Activated T-cell treated with anti-CD3 and anti-CD28 coated beads, Interleukin-2, amount 50 U/mL, for 72 hours (primary cell): ENCODE results near the gene CYP27A1. TPM values are rescaled to one million over a fixed set of nuclear protein-coding genes. Genes with fewer than 3 reads are reported as not detected.
A peak's percentile ranks its signal among the peaks of the same experiment; 100 is the strongest.

Experiments used
- ATAC-seq, 2 donors: fragments of 150-1000 bp; cut with Tn5 transposase; replicated peaks in 1 of 2; 2 replicates each; pipeline ENCODE4 v1.10.0; 2021; ENCODE audit warnings: moderate library complexity in 2 of 2, mild to moderate bottlenecking in 1 of 2
- DNase-seq, 2 donors: peaks; one replicate each; pipeline ENCODE4 v3.0.0; 2021 to 2022; ENCODE audit warnings: mixed read lengths in 1 of 2
- H3K27ac Mint-ChIP-seq: one replicate; pipeline ENCODE4 v1.8.0; 2022; ENCODE audit warnings: mild to moderate bottlenecking, moderate library complexity, mixed read lengths
- H3K27me3 Mint-ChIP-seq: one replicate; pipeline ENCODE4 v1.8.0; 2022; ENCODE audit warnings: low read depth, mixed read lengths
- H3K36me3 Mint-ChIP-seq, 2 donors: one replicate each; pipeline ENCODE4 v1.8.0; 2022; ENCODE audit warnings: mixed read lengths in 2 of 2, mild to moderate bottlenecking in 1 of 2; ENCODE audit not compliant: insufficient read depth in 2 of 2
- H3K4me1 Mint-ChIP-seq: one replicate; pipeline ENCODE4 v1.8.0; 2022; ENCODE audit warnings: low read depth, mixed read lengths
- H3K4me3 Mint-ChIP-seq, 2 donors: one replicate each; pipeline ENCODE4 v1.8.0; 2022; ENCODE audit warnings: mild to moderate bottlenecking in 2 of 2, mixed read lengths in 2 of 2, moderate library complexity in 2 of 2
- H3K9me3 Mint-ChIP-seq, 2 donors: one replicate each; pipeline ENCODE4 v1.8.0; 2022; ENCODE audit warnings: mixed read lengths in 2 of 2
- total RNA-seq, 2 donors: library from RNA; stranded (reverse); gene quantifications; one replicate each; pipeline ENCODE4 v1.2.3, GENCODE V29; 2022

The CYP27A1 gene
- total RNA-seq, 2 donors from 2014 or later, result 0.30 to 0.31 TPM

DNA sequence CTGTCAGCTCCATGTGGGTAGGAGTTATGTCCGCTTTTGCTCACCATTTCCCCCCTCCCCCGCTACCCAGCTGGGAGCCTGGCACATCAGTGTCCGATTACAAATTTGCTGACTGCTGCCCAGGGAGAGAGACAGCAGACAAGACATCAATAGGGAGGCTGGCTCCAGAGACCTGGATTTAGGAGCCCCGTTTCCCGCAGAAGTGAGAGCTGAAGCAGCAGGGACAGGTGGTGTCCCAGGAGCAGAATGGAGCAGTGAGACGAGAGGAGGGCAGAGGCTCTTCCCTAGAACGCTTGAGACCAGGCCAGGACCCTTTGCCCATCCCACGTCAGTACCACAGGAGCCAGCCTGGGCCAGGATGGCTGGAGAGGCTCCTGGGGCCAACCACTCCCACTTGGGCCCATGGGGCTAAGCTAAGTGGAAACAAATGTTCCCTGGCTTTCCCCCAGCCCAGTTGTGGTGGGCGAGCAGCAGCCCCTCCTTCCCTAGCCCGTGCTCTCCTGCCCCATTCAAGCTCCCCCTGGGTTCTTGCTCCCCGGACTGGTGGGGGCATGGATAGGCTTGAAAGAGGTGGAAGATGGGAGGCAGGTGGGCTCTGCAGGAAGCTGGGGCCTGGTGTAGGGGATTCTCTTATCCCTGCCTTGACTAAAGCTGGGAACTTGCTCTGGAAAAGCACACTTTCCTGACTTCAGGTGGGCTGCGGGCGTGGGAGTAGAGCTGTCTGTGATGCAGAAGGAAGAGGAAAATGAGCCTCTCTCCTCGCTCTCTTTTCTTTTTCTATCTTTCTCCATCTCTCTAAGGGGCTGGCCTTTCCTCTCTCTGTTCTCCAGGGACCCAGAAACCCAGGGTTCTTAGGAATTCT, 73.6 kb downstream of the CYP27A1 start:
- no peak for DNase-seq
- peaks cover 7% of the 10 kb centered on the region for H3K4me1 Mint-ChIP-seq
- H3K9me3 Mint-ChIP-seq, result no peaks in the 10 kb centered on the region
- H3K4me3 Mint-ChIP-seq, result no peak overlapping the region
- no peaks in the 10 kb centered on the region for H3K36me3 Mint-ChIP-seq
- H3K27me3 Mint-ChIP-seq, result peaks cover 79% of the 10 kb centered on the region
- ATAC-seq, result no peak
- H3K27ac Mint-ChIP-seq, result no peak overlapping the region

DNA sequence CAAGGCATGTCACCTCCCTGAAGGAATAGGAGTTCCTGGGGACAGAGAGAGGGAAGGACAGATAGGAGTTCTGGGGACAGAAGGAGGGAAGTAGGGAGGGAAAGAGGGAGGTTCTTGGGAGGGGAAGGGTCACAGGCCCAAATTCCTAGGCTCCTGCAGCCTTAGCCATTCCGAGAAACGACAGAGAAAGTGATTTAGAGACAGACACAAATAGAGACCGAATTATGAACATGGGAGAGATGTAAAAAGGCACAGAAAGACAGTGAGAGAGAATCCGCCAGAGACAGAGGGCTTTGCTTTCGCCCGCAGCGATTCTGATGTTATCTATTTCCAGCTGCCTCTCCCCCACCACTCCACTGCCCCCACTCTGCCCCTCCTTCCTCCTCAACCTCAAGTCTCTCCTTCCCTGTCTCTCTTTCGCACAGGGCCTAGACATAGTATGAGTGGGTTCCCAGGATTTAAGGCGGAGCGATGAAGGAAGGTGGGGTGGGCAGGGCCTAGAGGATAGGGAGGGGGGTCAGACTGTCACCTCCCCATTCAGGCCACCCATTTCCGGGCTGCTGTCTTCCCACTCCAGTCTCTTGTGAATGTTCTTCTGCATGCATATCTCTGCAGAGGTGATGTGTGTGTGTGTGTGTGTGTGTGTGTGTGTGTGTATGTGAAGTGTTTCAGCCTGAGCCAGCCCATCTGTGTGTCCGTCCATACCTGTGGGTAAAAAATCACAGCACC, 74.4 kb downstream of the CYP27A1 start:
- Mint-ChIP-seq H3K27ac (no peak overlapping the region), H3K27me3 (peaks cover 80% of the 10 kb centered on the region), H3K36me3 (no peaks in the 10 kb centered on the region), H3K9me3 (no peaks in the 10 kb centered on the region), H3K4me3 (no peak overlapping the region), H3K4me1 (peaks cover 14% of the 10 kb centered on the region)
- ATAC-seq (no peak), DNase-seq (no peak)

DNA sequence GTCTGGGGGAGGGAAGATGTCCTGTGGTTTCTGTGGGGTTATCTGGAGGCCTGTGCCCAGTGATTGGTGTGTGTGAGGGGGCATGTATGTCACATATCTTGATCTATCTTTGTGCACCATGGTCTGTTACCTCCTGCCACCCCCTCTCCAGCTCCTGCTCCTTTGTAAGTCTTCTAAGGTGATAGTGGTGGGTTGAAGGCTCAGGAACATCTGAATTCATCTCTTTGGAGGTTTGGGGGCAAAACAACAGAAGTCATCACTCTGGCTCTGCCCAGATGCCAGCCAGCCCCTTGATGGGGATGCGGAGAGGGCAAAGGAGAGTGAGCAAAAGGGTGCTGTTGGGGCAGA, 74.9 kb downstream of the CYP27A1 start:
- Mint-ChIP-seq H3K4me3 (no peak overlapping the region), H3K36me3 (no peaks in the 10 kb centered on the region), H3K27ac (no peak overlapping the region), H3K9me3 (no peaks in the 10 kb centered on the region), H3K4me1 (peaks cover 14% of the 10 kb centered on the region), H3K27me3 (peaks cover 85% of the 10 kb centered on the region)
- DNase-seq, result no peak
- ATAC-seq, result no peak

DNA sequence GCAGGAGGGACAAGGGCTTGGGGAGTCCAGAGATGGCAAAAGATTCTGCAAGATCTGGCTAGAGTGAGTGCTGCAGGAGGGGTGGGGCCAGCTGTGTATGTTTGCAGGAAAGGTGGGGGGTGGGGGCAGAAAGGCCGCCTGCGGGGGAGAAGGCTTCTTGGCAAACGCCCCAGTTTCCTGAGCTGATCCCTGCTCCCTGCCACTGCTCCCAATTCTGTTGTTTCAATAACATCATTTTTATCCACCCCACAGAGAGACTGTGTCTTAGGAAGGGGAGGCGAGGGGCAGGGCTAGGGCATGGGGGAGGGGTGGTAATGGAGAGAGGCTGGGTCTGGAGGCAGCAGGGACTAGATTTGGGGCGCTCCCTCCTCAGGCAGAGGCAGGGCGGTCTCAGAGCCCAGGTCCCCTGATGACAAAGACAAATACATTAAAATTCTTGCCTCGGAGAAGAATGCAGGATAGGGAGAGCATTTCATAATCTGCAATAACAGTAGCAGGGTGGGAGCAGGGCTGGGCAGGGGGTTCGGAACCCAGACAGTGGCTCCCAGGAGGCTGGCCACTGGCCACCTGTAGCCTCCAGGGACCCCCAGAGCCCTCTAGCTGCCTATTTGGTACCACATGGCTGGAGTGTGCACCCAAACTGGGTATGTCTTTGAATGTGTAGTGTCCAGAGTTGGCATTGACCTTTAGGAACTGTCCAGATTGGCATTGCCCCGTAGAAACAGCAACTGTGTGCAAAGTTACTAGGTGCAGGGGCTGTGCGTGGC, 75.6 kb downstream of the CYP27A1 start:
- DNase-seq (no peak), ATAC-seq (no peak)
- H3K9me3 Mint-ChIP-seq, result no peaks in the 10 kb centered on the region
- no peak overlapping the region for H3K4me3 Mint-ChIP-seq
- no peak overlapping the region for H3K27ac Mint-ChIP-seq
- no peaks in the 10 kb centered on the region for H3K36me3 Mint-ChIP-seq
- H3K4me1 Mint-ChIP-seq, result peaks cover 14% of the 10 kb centered on the region
- peaks cover 89% of the 10 kb centered on the region for H3K27me3 Mint-ChIP-seq

DNA sequence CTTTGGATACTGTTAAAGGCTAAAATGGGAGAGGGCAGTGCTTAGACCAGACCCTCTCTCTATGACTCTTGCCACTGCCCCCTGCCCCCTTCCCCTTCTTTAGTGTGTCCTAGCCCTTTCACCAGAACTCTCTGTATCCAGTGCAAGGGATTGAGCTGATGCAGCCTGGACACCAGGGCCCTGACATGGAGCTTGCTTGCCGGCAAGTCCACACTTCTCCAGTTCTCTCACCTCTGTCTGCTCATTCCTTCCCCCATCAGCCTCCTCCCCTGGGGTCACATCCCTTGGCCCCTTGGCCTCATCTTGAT, 76.1 kb downstream of the CYP27A1 start:
- H3K27me3 Mint-ChIP-seq, result peaks cover 91% of the 10 kb centered on the region
- no peaks in the 10 kb centered on the region for H3K9me3 Mint-ChIP-seq
- peaks cover 14% of the 10 kb centered on the region for H3K4me1 Mint-ChIP-seq
- no peak overlapping the region for H3K27ac Mint-ChIP-seq
- no peak for DNase-seq
- ATAC-seq, result no peak
- H3K36me3 Mint-ChIP-seq, result no peaks in the 10 kb centered on the region
- H3K4me3 Mint-ChIP-seq, result no peak overlapping the region

DNA sequence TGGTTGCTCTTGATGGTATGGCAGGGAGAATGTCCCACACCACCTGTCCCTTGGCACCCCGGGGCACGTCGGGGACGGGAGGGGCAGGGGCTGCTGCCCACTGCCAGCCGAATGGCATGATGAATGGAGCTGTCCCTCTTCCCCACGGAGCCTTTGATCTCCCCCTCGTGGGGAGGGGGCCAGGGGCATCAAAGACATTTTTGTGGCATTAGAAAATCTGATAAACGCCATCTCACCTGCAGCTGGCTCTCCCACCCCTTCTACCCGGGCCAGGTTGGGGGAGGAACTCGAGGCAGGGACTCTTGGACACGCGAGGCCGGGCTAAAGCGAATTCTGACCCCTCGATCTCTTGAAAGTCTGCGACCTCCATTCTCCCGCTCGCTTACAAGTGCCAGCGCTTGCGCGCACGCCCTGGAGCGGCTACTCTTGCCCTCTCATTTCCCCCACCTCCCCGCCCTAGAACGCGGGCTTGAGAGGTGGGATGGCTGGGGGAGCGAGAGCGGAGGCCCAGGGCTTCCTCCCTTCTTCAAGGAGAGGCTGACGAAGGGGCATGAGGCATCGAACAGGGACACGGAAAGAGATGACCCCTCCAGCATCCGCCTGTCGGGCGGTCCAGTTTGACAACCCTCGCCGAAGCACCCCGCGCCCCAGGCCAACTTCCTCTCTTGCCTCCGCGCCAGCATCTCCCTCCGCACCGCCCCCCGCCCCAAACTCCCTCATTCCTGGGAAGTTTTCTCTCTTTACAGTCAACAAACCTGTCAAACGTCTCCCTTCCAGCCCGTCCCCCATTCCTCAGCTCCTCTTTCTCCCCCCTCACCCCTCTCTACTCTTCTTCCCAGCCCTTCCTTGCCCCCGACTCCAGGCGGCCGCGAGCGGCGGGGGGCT, 77.0 kb downstream of the CYP27A1 start:
- H3K27me3 Mint-ChIP-seq, result peaks cover 91% of the 10 kb centered on the region
- H3K4me1 Mint-ChIP-seq, result peaks cover 14% of the 10 kb centered on the region
- ATAC-seq, result no peak
- H3K4me3 Mint-ChIP-seq, result peak overlapping the region; percentile 72 to 78
- no peaks in the 10 kb centered on the region for H3K9me3 Mint-ChIP-seq
- no peak for DNase-seq
- no peak overlapping the region for H3K27ac Mint-ChIP-seq
- no peaks in the 10 kb centered on the region for H3K36me3 Mint-ChIP-seq

DNA sequence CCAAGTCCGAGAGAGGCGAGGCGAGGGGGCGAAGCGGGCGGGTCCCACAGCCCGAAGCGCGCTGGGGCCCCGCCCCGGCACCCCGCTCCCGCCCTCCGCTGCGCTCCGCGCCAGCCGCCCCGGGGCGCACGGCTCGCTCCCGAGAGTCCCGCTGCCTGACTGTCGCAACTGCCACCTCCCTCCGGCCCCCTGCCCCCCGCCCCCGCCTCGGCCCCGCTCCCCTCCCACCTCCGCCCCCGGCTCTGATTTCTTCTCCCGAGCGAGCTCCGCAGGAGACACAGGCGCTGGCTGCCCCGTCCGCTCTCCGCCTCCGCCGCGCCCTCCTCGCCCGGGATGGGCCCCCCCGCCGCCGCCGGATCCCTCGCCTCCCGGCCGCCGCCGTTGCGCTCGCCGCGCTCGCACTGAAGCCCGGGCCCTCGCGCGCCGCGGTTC, 77.6 kb downstream of the CYP27A1 start, which contains the start of gene WNT6:
TSS of gene WNT6 (plus strand) at position 250 of the 432 bp plus-strand sequence. CDS start 233 bp downstream, outside the sequence.
- H3K9me3 Mint-ChIP-seq, result no peaks in the 10 kb centered on the region
- peaks cover 14% of the 10 kb centered on the region for H3K4me1 Mint-ChIP-seq
- H3K36me3 Mint-ChIP-seq, result no peaks in the 10 kb centered on the region
- H3K27ac Mint-ChIP-seq, result no peak within 1 kb of the TSS
- ATAC-seq, result peak; percentile 45 to 53
- H3K4me3 Mint-ChIP-seq, result peak within 1 kb of the TSS; percentile 73 to 78
- H3K27me3 Mint-ChIP-seq, result peaks cover 89% of the 10 kb centered on the region
- DNase-seq, result no peak

DNA sequence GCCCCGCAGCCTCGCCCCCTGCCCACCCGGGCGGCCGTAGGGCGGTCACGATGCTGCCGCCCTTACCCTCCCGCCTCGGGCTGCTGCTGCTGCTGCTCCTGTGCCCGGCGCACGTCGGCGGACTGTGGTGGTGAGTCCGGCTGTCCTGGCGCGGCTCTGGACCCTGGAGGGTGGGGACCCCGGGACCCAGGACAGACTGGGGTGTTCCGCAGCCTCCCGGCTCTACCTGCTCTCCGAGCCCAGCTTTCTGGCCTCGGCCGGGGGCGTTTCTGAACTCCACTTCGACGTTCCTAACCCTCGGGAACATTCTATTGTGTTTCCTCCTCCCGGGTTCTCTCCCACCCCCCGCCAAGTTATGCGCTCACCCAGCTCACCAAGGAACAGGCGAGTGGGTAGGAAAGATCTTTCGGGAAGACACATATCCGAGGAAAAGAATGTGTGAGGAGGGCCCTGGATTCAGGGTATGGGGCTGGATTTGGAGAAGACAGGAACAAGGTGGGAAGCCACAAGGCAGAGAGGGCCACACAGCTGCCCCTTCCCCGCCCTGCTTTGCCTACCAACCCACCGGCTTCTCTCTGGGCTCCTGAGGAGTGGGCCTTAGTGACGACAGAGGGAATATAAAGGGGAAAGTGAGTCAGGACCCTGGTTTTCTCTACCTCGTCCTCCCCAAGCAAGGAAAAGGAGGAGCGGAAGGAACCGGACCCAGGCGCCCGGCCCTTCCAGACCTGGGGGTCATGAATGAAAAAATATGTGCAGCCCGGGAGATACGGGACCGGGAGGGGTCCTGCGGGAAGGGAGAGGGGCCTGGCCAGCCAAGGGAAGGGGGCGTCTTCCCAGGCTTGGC, 78.3 kb downstream of the CYP27A1 start:
- peaks cover 89% of the 10 kb centered on the region for H3K27me3 Mint-ChIP-seq
- ATAC-seq, result no peak

DNA sequence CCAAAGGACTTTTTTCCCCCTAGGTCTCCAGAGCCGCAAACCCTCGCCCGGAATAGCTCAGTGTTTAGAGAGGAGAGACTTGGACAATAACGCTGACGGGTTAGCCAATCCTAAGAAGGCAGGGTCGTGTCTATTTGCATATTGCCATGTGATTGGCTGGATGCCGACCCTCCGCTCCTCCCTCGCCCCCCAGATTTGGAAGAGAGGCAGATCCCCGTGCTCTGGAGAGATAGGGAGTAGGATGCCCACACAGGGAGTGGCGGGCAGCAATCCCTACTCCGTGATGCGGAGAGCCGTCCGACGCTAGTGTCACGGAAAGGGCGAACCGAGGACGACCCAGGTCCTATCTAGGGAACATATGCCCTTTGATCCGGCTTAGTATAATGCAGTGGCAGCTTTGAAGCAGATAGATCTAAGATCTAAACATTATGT, 79.0 kb downstream of the CYP27A1 start:
- Mint-ChIP-seq H3K27me3 (peaks cover 82% of the 10 kb centered on the region), H3K4me3 (peak overlapping the region; percentile 15 to 32), H3K27ac (no peak overlapping the region), H3K4me1 (peaks cover 14% of the 10 kb centered on the region), H3K36me3 (no peaks in the 10 kb centered on the region), H3K9me3 (no peaks in the 10 kb centered on the region)
- ATAC-seq (peak; percentile 66 to 67), DNase-seq (no peak)

More for the DNA sequence above, 78.3 kb downstream of the CYP27A1 start:
- H3K4me3 Mint-ChIP-seq, result peak overlapping the region; percentile 73 to 74
- no peak for DNase-seq
- peaks cover 14% of the 10 kb centered on the region for H3K4me1 Mint-ChIP-seq
- no peaks in the 10 kb centered on the region for H3K36me3 Mint-ChIP-seq
- H3K9me3 Mint-ChIP-seq, result no peaks in the 10 kb centered on the region
- H3K27ac Mint-ChIP-seq, result no peak overlapping the region

DNA sequence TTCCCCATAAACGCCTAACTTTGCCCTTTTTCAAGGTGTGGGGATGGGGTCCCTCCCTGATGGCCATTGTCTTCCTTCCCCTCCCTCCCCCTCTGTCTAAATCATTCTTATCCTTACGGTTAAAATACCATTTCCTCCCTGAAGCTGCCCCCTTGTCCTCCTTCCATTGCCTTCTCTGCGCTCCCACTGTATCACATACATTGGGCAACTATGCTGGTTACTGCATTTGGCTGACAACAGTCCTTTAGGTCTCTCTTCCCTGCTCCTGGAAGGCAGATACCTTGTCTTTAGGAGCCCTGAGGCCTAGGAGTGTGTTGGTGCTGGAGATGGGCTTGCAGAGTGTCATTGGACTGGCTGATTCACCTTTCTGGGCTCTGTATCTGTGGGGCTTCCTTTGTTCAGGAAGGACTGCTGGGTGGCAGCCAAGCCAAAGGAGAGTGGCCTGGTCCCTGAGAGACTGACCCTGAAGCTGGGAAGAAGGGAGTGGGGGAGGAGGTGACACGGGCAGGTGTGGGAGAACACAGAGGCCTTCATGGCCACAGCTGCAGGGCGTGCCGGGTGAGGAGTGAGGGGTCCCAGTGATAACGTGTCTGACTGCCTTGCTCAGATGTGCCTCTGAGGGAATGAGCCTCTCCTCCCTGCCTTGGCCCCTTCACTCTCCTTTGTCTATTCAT, 79.8 kb downstream of the CYP27A1 start:
- DNase-seq, result no peak
- Mint-ChIP-seq H3K27me3 (peaks cover 74% of the 10 kb centered on the region), H3K27ac (no peak overlapping the region), H3K4me3 (peak overlapping the region in 1 of 2 donors; percentile 29), H3K9me3 (no peaks in the 10 kb centered on the region), H3K4me1 (peaks cover 14% of the 10 kb centered on the region), H3K36me3 (no peaks in the 10 kb centered on the region)
- ATAC-seq, result no peak

DNA sequence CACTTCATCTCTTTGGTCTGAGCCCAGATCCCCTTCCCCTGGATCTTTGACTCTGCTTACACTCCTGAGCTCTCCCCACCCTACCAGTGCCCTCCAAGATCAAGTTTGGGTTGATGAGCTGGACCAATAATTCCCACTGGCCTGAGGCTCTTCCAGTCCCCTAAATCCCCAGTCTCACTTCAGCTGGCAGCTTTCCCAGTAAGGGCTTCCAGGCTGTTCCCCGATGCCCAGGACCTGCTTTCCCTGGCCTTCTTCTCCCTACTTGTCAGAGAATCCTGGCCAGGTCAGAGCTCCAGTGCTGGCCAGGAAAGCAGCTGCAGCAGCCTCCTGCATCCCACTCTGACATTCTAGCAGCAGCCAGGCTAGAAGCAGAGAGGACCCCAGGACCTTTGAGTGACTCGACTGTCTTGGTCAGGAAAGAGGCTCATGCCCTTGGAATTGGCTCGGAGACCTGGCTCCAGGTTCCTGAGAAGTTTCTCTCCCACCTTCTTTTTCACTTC, 81.1 kb downstream of the CYP27A1 start:
- Mint-ChIP-seq H3K4me1 (peaks cover 14% of the 10 kb centered on the region), H3K27ac (no peak overlapping the region), H3K27me3 (peaks cover 70% of the 10 kb centered on the region), H3K9me3 (no peaks in the 10 kb centered on the region), H3K36me3 (no peaks in the 10 kb centered on the region), H3K4me3 (no peak overlapping the region)
- DNase-seq (no peak), ATAC-seq (no peak)
